Nephron progenitor cell (in vitro differentiated cells): ENCODE data around the gene ESRRG.

Source experiments
- DNase-seq: peaks from one replicate; pipeline ENCODE4 v3.0.0; 2021
- H3K27ac Mint-ChIP-seq: 2 replicates; pipeline ENCODE4 v1.8.0; 2021; ENCODE audit warnings: mild to moderate bottlenecking, moderate library complexity, mixed read lengths
- H3K27me3 Mint-ChIP-seq: 2 replicates; pipeline ENCODE4 v1.8.0; 2021; ENCODE audit warnings: mild to moderate bottlenecking, low read depth, mixed read lengths; ENCODE audit not compliant: poor library complexity
- H3K36me3 Mint-ChIP-seq: 2 replicates; pipeline ENCODE4 v1.8.0; 2021; ENCODE audit warnings: low read depth, mixed read lengths
- H3K4me1 Mint-ChIP-seq: 2 replicates; pipeline ENCODE4 v1.8.0; 2021; ENCODE audit warnings: mixed read lengths
- H3K4me3 Mint-ChIP-seq: 2 replicates; pipeline ENCODE4 v1.8.0; 2021; ENCODE audit warnings: mild to moderate bottlenecking, moderate library complexity, mixed read lengths
- H3K9me3 Mint-ChIP-seq: 2 replicates; pipeline ENCODE4 v1.8.0; 2021; ENCODE audit warnings: mild to moderate bottlenecking, moderate library complexity, mixed read lengths
- TF ChIP-seq, protein P1 (sequence below): fragments of 200-600 bp; sonication (generic); IDR thresholded peaks from 2 replicates; pipeline ENCODE4 v1.5.0; 2021; ENCODE audit warnings: antibody characterized with exemption

ESRRG gene

DNA sequence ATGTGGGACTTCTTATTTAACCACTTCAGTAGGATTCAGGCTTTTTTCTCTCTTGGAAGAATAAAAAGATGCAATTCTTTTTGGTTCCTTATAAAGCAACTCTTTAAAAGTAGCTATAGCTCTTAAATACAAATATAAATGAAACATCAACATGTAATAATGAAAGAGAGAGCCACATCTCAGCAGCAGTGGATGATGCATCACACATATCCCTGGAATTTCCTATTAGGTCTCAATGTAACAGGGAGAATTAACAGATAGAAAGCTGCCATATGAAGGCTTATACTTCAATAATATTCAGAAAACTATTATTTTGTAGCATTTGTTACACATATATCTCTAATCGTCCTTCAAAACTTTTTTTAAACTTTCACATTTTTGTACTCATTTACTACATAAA, 181.0 kb downstream of the ESRRG start:
- H3K4me1 Mint-ChIP-seq: no peaks in the 10 kb centered on the region
- TF ChIP-seq, protein P1, sequence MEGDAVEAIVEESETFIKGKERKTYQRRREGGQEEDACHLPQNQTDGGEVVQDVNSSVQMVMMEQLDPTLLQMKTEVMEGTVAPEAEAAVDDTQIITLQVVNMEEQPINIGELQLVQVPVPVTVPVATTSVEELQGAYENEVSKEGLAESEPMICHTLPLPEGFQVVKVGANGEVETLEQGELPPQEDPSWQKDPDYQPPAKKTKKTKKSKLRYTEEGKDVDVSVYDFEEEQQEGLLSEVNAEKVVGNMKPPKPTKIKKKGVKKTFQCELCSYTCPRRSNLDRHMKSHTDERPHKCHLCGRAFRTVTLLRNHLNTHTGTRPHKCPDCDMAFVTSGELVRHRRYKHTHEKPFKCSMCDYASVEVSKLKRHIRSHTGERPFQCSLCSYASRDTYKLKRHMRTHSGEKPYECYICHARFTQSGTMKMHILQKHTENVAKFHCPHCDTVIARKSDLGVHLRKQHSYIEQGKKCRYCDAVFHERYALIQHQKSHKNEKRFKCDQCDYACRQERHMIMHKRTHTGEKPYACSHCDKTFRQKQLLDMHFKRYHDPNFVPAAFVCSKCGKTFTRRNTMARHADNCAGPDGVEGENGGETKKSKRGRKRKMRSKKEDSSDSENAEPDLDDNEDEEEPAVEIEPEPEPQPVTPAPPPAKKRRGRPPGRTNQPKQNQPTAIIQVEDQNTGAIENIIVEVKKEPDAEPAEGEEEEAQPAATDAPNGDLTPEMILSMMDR: no peak
- no peaks in the 10 kb centered on the region for H3K36me3 Mint-ChIP-seq
- DNase-seq: no peak
- H3K9me3 Mint-ChIP-seq: no peaks in the 10 kb centered on the region
- no peaks in the 10 kb centered on the region for H3K27me3 Mint-ChIP-seq
- H3K27ac Mint-ChIP-seq: no peak overlapping the region
- H3K4me3 Mint-ChIP-seq: no peak overlapping the region

DNA sequence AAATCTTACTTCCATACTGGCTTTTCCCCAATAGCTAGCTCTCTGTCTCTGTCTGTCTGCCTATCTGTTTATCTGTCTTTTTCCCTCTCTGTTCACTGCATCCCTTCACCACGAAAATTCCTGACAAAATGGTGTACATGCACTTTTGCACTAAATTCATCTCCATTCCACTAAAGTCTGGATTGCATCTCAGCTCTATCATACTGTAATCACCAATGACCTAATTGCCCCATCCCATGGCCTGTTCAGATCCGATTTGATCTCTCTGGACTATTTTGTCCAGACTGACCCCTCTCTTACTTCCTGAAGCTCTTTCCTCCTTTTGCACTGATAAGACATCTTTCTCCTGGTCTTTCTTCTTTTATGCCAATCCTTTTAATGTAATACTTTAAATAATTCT, 187.5 kb downstream of the ESRRG start:
- Mint-ChIP-seq H3K27me3 (no peaks in the 10 kb centered on the region), H3K27ac (no peak overlapping the region), H3K9me3 (no peaks in the 10 kb centered on the region), H3K4me3 (no peak overlapping the region), H3K36me3 (no peaks in the 10 kb centered on the region), H3K4me1 (peaks cover 13% of the 10 kb centered on the region)
- DNase-seq: no peak
- TF ChIP-seq, protein P1: no peak

DNA sequence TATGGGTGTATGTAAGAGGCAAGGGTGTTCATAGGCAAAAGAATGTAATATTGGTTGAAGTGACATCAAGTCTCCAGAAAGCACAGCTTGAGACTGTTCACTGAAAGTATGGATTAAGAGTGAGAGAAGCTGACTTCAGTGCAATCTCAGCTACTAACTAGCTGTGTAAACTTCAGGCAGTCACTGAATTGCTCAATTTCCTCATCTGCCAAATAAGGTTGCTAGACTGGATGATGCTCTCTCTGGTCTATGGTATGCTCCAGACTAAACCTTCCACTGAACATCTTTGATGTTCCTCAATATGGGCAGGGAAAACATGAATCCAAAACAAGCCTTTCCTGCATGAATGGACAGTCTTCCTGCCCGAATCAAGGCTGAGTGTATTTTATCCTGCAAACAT, 188.2 kb downstream of the ESRRG start:
- no peak for DNase-seq
- no peaks in the 10 kb centered on the region for H3K27me3 Mint-ChIP-seq
- TF ChIP-seq, protein P1: no peak
- H3K4me1 Mint-ChIP-seq: peaks cover 15% of the 10 kb centered on the region
- H3K4me3 Mint-ChIP-seq: no peak overlapping the region
- H3K9me3 Mint-ChIP-seq: no peaks in the 10 kb centered on the region
- H3K36me3 Mint-ChIP-seq: no peaks in the 10 kb centered on the region
- no peak overlapping the region for H3K27ac Mint-ChIP-seq

DNA sequence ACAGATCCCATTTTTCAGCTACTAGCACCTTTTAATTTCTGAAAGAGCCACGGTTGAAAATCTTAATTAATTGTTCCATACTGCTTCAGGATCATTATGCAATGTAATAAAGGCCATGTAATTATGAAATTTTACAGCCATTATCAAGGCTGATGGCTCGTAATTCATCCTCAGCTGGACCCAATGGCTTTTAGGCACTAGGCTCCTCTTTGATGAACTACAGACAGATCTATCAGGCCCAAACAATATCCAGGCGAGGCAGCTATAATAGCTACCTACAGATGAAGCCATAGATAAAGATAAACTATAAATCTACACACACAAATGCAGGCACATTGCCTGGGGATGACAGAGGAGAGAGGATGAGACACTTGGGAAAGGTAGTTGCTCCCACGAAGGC, 189.5 kb downstream of the ESRRG start:
- H3K27me3 Mint-ChIP-seq: no peaks in the 10 kb centered on the region
- H3K36me3 Mint-ChIP-seq: no peaks in the 10 kb centered on the region
- H3K4me3 Mint-ChIP-seq: no peak overlapping the region
- H3K27ac Mint-ChIP-seq: no peak overlapping the region
- no peaks in the 10 kb centered on the region for H3K9me3 Mint-ChIP-seq
- no peak for DNase-seq
- H3K4me1 Mint-ChIP-seq: peaks cover 15% of the 10 kb centered on the region
- TF ChIP-seq, protein P1: no peak

DNA sequence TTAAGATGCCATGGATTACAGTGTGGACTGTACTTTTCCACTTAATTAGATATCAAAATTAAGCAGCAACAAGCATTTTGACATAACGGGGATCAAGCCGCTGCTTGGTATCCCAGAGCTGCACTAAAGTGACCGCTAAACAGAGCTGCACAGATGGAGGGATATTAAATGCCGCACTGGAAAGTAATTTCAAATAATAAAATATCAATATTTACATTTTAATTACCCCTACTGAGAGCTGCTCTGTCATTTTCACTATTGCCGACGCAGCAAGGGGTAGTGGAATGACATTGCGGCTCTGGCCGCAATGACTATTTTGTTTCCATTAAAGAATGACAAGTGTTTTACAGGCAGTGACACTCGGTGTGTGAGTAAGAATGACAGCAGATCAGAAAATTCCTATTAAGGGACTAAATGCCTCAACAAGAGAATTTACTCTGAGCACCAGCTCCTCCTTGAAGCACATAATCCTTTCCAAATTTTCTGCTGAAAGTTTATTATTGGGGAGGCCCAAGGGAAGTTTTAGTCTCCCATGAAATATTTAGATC, 190.9 kb downstream of the ESRRG start:
- TF ChIP-seq, protein P1: no peak
- Mint-ChIP-seq H3K9me3 (no peaks in the 10 kb centered on the region), H3K27ac (no peak overlapping the region), H3K36me3 (no peaks in the 10 kb centered on the region), H3K27me3 (no peaks in the 10 kb centered on the region), H3K4me3 (no peak overlapping the region), H3K4me1 (peaks cover 15% of the 10 kb centered on the region)
- DNase-seq: no peak
